ENCODE data around the gene SPATA24.

Gene SPATA24

GRCh38 chr5:139404484-139404840, 573 bp upstream of the SPATA24 start:
- peak overlapping the region; percentile 36 for H3K4me3 ChIP-seq (ENCODE audit: insufficient read depth, low read length, poor library complexity, severe bottlenecking)
- H3K79me2 ChIP-seq (ENCODE audit: insufficient read depth, low read length): no peaks in the 10 kb centered on the region
- H3K4me2 ChIP-seq (ENCODE audit: low read depth, low read length, poor library complexity, severe bottlenecking): peak overlapping the region; percentile 77
- H2AFZ ChIP-seq (ENCODE audit: low read depth, low read length, severe bottlenecking): peak overlapping the region; percentile 97
- peaks cover 6% of the 10 kb centered on the region for H3F3A ChIP-seq (ENCODE audit: insufficient read depth)
- no peaks in the 10 kb centered on the region for H4K20me1 ChIP-seq (ENCODE audit: low read depth, low read length)
- H3K9me2 ChIP-seq (replicated peaks; ENCODE audit: insufficient read depth, low read length): no peaks in the 10 kb centered on the region
- H3K27ac ChIP-seq (ENCODE audit: low read depth, low read length): peak overlapping the region; percentile 87
- no peaks in the 10 kb centered on the region for H3K27me3 ChIP-seq (ENCODE audit: low read length)
- no peaks in the 10 kb centered on the region for H3K36me3 ChIP-seq (ENCODE audit: low read length)
- H3K9me3 ChIP-seq (ENCODE audit: insufficient read depth, low read length): no peaks in the 10 kb centered on the region
- TF ChIP-seq, protein P1, sequence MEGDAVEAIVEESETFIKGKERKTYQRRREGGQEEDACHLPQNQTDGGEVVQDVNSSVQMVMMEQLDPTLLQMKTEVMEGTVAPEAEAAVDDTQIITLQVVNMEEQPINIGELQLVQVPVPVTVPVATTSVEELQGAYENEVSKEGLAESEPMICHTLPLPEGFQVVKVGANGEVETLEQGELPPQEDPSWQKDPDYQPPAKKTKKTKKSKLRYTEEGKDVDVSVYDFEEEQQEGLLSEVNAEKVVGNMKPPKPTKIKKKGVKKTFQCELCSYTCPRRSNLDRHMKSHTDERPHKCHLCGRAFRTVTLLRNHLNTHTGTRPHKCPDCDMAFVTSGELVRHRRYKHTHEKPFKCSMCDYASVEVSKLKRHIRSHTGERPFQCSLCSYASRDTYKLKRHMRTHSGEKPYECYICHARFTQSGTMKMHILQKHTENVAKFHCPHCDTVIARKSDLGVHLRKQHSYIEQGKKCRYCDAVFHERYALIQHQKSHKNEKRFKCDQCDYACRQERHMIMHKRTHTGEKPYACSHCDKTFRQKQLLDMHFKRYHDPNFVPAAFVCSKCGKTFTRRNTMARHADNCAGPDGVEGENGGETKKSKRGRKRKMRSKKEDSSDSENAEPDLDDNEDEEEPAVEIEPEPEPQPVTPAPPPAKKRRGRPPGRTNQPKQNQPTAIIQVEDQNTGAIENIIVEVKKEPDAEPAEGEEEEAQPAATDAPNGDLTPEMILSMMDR (IDR thresholded peaks at IDR 0.05; ENCODE audit: insufficient read depth, low read length, poor library complexity, severe bottlenecking): no peak
- TF ChIP-seq EZH2phosphoT487 (conservative IDR thresholded peaks at IDR 0.05; ENCODE audit: low read length): no peak
- peak overlapping the region; percentile 56 for H3K9ac ChIP-seq (ENCODE audit: low read length)

DNA sequence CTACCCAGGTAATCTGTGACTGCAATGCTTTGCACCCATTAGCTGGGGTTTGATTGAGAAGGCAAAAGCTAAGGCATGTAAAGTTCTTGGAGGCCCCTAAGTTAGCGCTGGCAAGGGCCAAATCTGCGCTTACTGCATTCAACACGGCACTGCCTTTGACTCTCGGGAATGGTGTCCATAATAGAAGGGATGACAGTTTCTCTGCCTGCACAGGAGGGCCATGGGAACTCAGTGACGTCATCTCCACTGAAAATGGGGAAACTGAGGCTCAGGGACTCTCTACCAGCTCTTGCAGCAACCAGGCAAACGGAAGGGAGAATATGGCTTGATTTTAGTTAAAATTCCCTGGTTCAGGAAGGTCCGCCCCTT, 487 bp downstream of the SPATA24 start:
- Histone ChIP-seq H3K4me3 (ENCODE audit: insufficient read depth, low read length, poor library complexity, severe bottlenecking) (peak overlapping the region; percentile 59), H4K20me1 (ENCODE audit: low read depth, low read length) (no peaks in the 10 kb centered on the region), H3K4me2 (ENCODE audit: low read depth, low read length, poor library complexity, severe bottlenecking) (peak overlapping the region; percentile 77), H3K9me2 (replicated peaks; ENCODE audit: insufficient read depth, low read length) (no peaks in the 10 kb centered on the region), H3F3A (ENCODE audit: insufficient read depth) (peaks cover 6% of the 10 kb centered on the region), H3K9me3 (ENCODE audit: insufficient read depth, low read length) (no peaks in the 10 kb centered on the region), H3K27ac (ENCODE audit: low read depth, low read length) (peak overlapping the region; percentile 87), H3K27me3 (ENCODE audit: low read length) (no peaks in the 10 kb centered on the region), H2AFZ (ENCODE audit: low read depth, low read length, severe bottlenecking) (peak overlapping the region; percentile 97), H3K36me3 (ENCODE audit: low read length) (no peaks in the 10 kb centered on the region), H3K79me2 (ENCODE audit: insufficient read depth, low read length) (no peaks in the 10 kb centered on the region), H3K9ac (ENCODE audit: low read length) (peak overlapping the region; percentile 56)
- TF ChIP-seq, protein P1 (IDR thresholded peaks at IDR 0.05; ENCODE audit: insufficient read depth, low read length, poor library complexity, severe bottlenecking): no peak
- TF ChIP-seq EZH2phosphoT487 (conservative IDR thresholded peaks at IDR 0.05; ENCODE audit: low read length): no peak

GRCh38 chr5:139402561-139403158, 1.2 kb downstream of the SPATA24 start:
- Histone ChIP-seq H3K9ac (ENCODE audit: low read length) (no peak overlapping the region), H3K27ac (ENCODE audit: low read depth, low read length) (0 out of 2 replicates have a peak overlapping the region, but pooled peaks have one; percentile 87), H3K4me3 (ENCODE audit: insufficient read depth, low read length, poor library complexity, severe bottlenecking) (peak overlapping the region; percentile 59)

More at GRCh38 chr5:139402561-139403158, 1.2 kb downstream of the SPATA24 start:
- no peaks in the 10 kb centered on the region for H4K20me1 ChIP-seq (ENCODE audit: low read depth, low read length)
- peaks cover 6% of the 10 kb centered on the region for H3F3A ChIP-seq (ENCODE audit: insufficient read depth)
- H3K9me2 ChIP-seq (replicated peaks; ENCODE audit: insufficient read depth, low read length): no peaks in the 10 kb centered on the region
- H3K36me3 ChIP-seq (ENCODE audit: low read length): no peaks in the 10 kb centered on the region
- peak overlapping the region; percentile 77 for H3K4me2 ChIP-seq (ENCODE audit: low read depth, low read length, poor library complexity, severe bottlenecking)
- H3K9me3 ChIP-seq (ENCODE audit: insufficient read depth, low read length): no peaks in the 10 kb centered on the region
- no peak overlapping the region for H2AFZ ChIP-seq (ENCODE audit: low read depth, low read length, severe bottlenecking)
- no peaks in the 10 kb centered on the region for H3K27me3 ChIP-seq (ENCODE audit: low read length)
- no peaks in the 10 kb centered on the region for H3K79me2 ChIP-seq (ENCODE audit: insufficient read depth, low read length)
- no peak for TF ChIP-seq EZH2phosphoT487 (conservative IDR thresholded peaks at IDR 0.05; ENCODE audit: low read length)
- TF ChIP-seq, protein P1 (IDR thresholded peaks at IDR 0.05; ENCODE audit: insufficient read depth, low read length, poor library complexity, severe bottlenecking): peak; percentile 80
